ENCODE results near the gene PSD2.

The PSD2 gene

GRCh38 chr5:139882316-139882715 is 86.7 kb downstream of the PSD2 start:
- DNase-seq: no peak

- DNase-seq: no peak
Measured at GRCh38 chr5:139882961-139883539, 87.4 kb downstream of the PSD2 start.

- DNase-seq: no peak
Measured at GRCh38 chr5:139884144-139884543, 88.5 kb downstream of the PSD2 start.

- DNase-seq: no peak
Measured at GRCh38 chr5:139884734-139885133, 89.1 kb downstream of the PSD2 start.

- no peak for DNase-seq
Measured at GRCh38 chr5:139885172-139885856, 89.7 kb downstream of the PSD2 start.

- no peak for DNase-seq
Measured at GRCh38 chr5:139885857-139886208, 90.2 kb downstream of the PSD2 start.

GRCh38 chr5:139886213-139886612 is 90.6 kb downstream of the PSD2 start:
- DNase-seq: no peak

- no peak for DNase-seq
Measured at GRCh38 chr5:139888370-139888769, 92.8 kb downstream of the PSD2 start.

GRCh38 chr5:139889410-139889809 is 93.8 kb downstream of the PSD2 start:
- DNase-seq: no peak

- DNase-seq: no peak
Measured at GRCh38 chr5:139893873-139894272, 98.3 kb downstream of the PSD2 start.
